ENCODE measurements around the gene C20orf141. TPM values are rescaled to one million over a fixed set of nuclear protein-coding genes. Genes with fewer than 3 reads are reported as not detected.

C20orf141 gene
- total RNA-seq, 1 donor from 2014 or later: not detected

DNA sequence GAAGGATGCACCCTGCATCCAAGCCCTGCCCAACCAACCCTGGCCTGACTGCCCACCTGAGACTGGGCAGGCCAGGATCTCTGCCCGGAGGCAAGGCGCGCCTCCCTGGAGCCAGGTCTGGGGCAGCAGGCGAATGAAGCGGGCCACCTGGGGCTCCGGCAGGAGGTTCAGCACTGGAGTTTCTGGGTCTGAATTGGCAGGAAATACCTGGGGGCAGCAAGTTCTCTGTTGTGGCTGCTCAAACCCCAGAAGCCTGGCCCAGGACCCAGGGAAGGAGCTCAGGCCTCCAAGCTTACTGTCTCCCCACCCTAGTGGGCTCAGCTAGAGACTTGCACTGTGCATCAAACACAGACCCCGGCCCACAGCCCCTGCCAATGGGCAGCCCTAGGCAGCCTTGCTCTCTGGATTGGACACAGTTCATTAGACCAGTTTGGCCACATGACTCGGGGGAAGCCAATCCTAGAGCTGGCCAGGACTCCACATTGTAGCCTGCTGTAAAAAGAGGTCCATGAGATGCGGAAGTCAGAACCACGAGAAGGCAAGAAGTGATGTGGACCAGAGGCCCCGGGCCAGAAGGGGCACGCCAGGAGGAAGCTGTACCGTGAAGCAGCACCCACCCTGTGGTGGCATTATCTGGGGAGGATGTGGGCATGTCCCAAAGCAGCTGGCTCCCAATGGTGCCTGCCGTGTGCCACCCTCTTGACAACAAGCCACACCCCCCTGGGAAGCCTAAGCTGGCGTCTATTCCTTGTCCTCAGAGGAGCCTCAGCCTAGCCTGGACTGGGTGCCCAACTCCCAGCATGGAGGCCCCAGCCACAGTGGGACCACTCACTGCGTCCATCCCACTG lies 17.4 kb upstream of the C20orf141 start:
- Mint-ChIP-seq H3K36me3 (ENCODE audit: low read depth) (peaks cover 3% of the 10 kb centered on the region), H3K27ac (ENCODE audit: unreplicated experiment) (no peak overlapping the region), H3K9me3 (ENCODE audit: low read depth) (no peaks in the 10 kb centered on the region), H3K27me3 (ENCODE audit: low read depth) (peaks cover 34% of the 10 kb centered on the region), H3K4me1 (ENCODE audit: low read depth) (peaks cover 16% of the 10 kb centered on the region), H3K4me3 (ENCODE audit: unreplicated experiment) (no peak overlapping the region)
- DNase-seq (ENCODE audit: low spot score): no peak
- TF ChIP-seq, protein P1, sequence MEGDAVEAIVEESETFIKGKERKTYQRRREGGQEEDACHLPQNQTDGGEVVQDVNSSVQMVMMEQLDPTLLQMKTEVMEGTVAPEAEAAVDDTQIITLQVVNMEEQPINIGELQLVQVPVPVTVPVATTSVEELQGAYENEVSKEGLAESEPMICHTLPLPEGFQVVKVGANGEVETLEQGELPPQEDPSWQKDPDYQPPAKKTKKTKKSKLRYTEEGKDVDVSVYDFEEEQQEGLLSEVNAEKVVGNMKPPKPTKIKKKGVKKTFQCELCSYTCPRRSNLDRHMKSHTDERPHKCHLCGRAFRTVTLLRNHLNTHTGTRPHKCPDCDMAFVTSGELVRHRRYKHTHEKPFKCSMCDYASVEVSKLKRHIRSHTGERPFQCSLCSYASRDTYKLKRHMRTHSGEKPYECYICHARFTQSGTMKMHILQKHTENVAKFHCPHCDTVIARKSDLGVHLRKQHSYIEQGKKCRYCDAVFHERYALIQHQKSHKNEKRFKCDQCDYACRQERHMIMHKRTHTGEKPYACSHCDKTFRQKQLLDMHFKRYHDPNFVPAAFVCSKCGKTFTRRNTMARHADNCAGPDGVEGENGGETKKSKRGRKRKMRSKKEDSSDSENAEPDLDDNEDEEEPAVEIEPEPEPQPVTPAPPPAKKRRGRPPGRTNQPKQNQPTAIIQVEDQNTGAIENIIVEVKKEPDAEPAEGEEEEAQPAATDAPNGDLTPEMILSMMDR (IDR thresholded peaks at IDR 0.05): no peak

- no peak overlapping the region for H3K27ac Mint-ChIP-seq (ENCODE audit: unreplicated experiment)
- peaks cover 3% of the 10 kb centered on the region for H3K36me3 Mint-ChIP-seq (ENCODE audit: low read depth)
- peaks cover 30% of the 10 kb centered on the region for H3K27me3 Mint-ChIP-seq (ENCODE audit: low read depth)
- DNase-seq (ENCODE audit: low spot score): peak; percentile 87
- TF ChIP-seq, protein P1 (IDR thresholded peaks at IDR 0.05): no peak
- no peaks in the 10 kb centered on the region for H3K9me3 Mint-ChIP-seq (ENCODE audit: low read depth)
- H3K4me1 Mint-ChIP-seq (ENCODE audit: low read depth): peaks cover 16% of the 10 kb centered on the region
- no peak overlapping the region for H3K4me3 Mint-ChIP-seq (ENCODE audit: unreplicated experiment)
Measured at GRCh38 chr20:2798095-2798805, 16.5 kb upstream of the C20orf141 start.

DNA sequence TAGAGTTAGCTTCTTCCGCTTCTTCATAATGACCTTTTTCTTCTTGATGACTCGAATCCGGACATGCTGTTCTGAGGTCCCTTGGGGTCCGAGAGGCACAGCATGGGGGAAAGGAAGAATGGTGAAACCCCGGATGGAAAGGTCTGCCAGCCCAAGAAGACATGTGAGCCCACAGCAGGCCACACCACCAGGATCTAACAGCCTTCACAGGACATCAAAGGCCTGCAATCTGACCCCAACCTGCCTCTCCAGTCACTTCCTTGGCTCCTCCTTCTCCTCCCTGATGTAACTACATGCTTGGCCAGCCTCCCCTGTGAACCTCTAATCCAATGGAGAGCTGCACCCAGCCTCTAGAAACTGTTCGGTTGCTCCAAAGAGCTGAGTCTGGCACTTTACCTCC lies 16.0 kb upstream of the C20orf141 start:
- no peak overlapping the region for H3K4me3 Mint-ChIP-seq (ENCODE audit: unreplicated experiment)
- no peaks in the 10 kb centered on the region for H3K9me3 Mint-ChIP-seq (ENCODE audit: low read depth)
- no peak for DNase-seq (ENCODE audit: low spot score)
- TF ChIP-seq, protein P1 (IDR thresholded peaks at IDR 0.05): no peak
- peaks cover 29% of the 10 kb centered on the region for H3K27me3 Mint-ChIP-seq (ENCODE audit: low read depth)
- H3K4me1 Mint-ChIP-seq (ENCODE audit: low read depth): peaks cover 16% of the 10 kb centered on the region
- H3K36me3 Mint-ChIP-seq (ENCODE audit: low read depth): peaks cover 3% of the 10 kb centered on the region
- H3K27ac Mint-ChIP-seq (ENCODE audit: unreplicated experiment): no peak overlapping the region

- H3K27ac Mint-ChIP-seq (ENCODE audit: unreplicated experiment): no peak overlapping the region
Measured at GRCh38 chr20:2799271-2799670, 15.5 kb upstream of the C20orf141 start.

More at GRCh38 chr20:2799271-2799670, 15.5 kb upstream of the C20orf141 start:
- DNase-seq (ENCODE audit: low spot score): no peak
- peaks cover 3% of the 10 kb centered on the region for H3K36me3 Mint-ChIP-seq (ENCODE audit: low read depth)
- peaks cover 32% of the 10 kb centered on the region for H3K27me3 Mint-ChIP-seq (ENCODE audit: low read depth)
- H3K9me3 Mint-ChIP-seq (ENCODE audit: low read depth): no peaks in the 10 kb centered on the region
- peak overlapping the region; percentile 87 for H3K4me3 Mint-ChIP-seq (ENCODE audit: unreplicated experiment)
- peaks cover 16% of the 10 kb centered on the region for H3K4me1 Mint-ChIP-seq (ENCODE audit: low read depth)
- TF ChIP-seq, protein P1 (IDR thresholded peaks at IDR 0.05): no peak
